Endothelial cell of umbilical vein (primary cell): ENCODE measurements around the gene BRF1. TPM values are rescaled to one million over a fixed set of nuclear protein-coding genes. Genes with fewer than 3 reads are reported as not detected.

Experiments
- BruUV-seq: library from RNA; stranded (reverse); fragments of 400-500 nt; replicated peaks from 2 replicates; lab custom pipeline; 2021; lab: Mats Ljungman, UMichigan
- CTCF ChIA-PET: fragments of 300-600, 350-600 bp; sonication (Branson Sonifier 250); formaldehyde crosslinking; loops from one replicate; lab custom pipeline; 2021; ENCODE audit warnings: antibody characterized with exemption, inconsistent platforms; lab: Charles Lee
- POLR2A ChIA-PET: fragments of 300-600, 350-600 bp; sonication (Branson Sonifier 250); formaldehyde crosslinking; loops from one replicate; lab custom pipeline; 2021; ENCODE audit warnings: antibody characterized with exemption, inconsistent platforms; lab: Charles Lee
- DNase-seq: peaks from one replicate; pipeline ENCODE4 v3.0.0-alpha.2; 2011; ENCODE audit warnings: low read depth, low spot score
- FAIRE-seq: peaks from 2 replicates; lab custom pipeline; 2011; peaks lifted over from hg19 to GRCh38; lab: Jason Lieb, UNC
- H2AFZ ChIP-seq: 2 replicates; pipeline ENCODE4 v1.6.0; 2012; ENCODE audit warnings: low read depth, low read length, control low read depth, inconsistent platforms
- H3K27ac ChIP-seq: 2 replicates; pipeline ENCODE4 v1.5.1; 2011; ENCODE audit warnings: low read depth, mild to moderate bottlenecking, control low read depth, low read length, moderate library complexity; ENCODE audit not compliant: insufficient read depth
- H3K27me3 ChIP-seq, 2 experiments: 2 replicates each; pipeline versions ENCODE4 v1.6.0 to v1.6.1; 2011; ENCODE audit warnings: low read length in 2 of 2, mixed read lengths in 1 of 2; ENCODE audit not compliant: control insufficient read depth in 2 of 2, insufficient read depth in 2 of 2
- H3K36me3 ChIP-seq, 2 experiments: 2 replicates in 1 of 2; 3 replicates in 1 of 2; pipeline ENCODE4 v1.5.1; 2011; ENCODE audit warnings: low read length in 2 of 2, mild to moderate bottlenecking in 1 of 2, moderate library complexity in 1 of 2; ENCODE audit not compliant: control insufficient read depth in 2 of 2, insufficient read depth in 2 of 2; ENCODE audit errors: extremely low read depth in 1 of 2
- H3K4me1 ChIP-seq: 3 replicates; pipeline ENCODE4 v1.5.1; 2011; ENCODE audit warnings: mild to moderate bottlenecking, low read length; ENCODE audit not compliant: control insufficient read depth, insufficient read depth; ENCODE audit errors: extremely low read depth
- H3K4me2 ChIP-seq: 2 replicates; pipeline ENCODE4 v1.6.1; 2011; ENCODE audit warnings: low read length, control low read depth, mixed read lengths; ENCODE audit not compliant: insufficient read depth
- H3K4me3 ChIP-seq, 3 experiments: fragments of 200-600 bp in 1 of 3; sonication (generic), shearing (Covaris generic) in 1 of 3; replicated peaks in 1 of 3; 2 replicates each; pipeline ENCODE4 v1.5.1; 2011 to 2016; ENCODE audit warnings: control low read depth in 3 of 3, low read length in 3 of 3, mild to moderate bottlenecking in 2 of 3, inconsistent platforms in 1 of 3, low read depth in 1 of 3, moderate library complexity in 1 of 3; ENCODE audit not compliant: insufficient read depth in 1 of 3
- H3K79me2 ChIP-seq: 2 replicates; pipeline ENCODE4 v1.6.0; 2012; ENCODE audit warnings: low read length, inconsistent platforms; ENCODE audit not compliant: control insufficient read depth, insufficient read depth
- H3K9ac ChIP-seq: replicated peaks from 2 replicates; pipeline ENCODE3; 2011; ENCODE audit warnings: low read length, control low read depth; ENCODE audit not compliant: insufficient read depth; ENCODE audit errors: extremely low read depth
- H3K9me1 ChIP-seq: replicated peaks from 3 replicates; pipeline ENCODE4 v1.6.0; 2011; ENCODE audit warnings: mild to moderate bottlenecking, low read length; ENCODE audit not compliant: control insufficient read depth, insufficient read depth; ENCODE audit errors: extremely low read depth
- H3K9me3 ChIP-seq: replicated peaks from 2 replicates; pipeline ENCODE4 v1.5.1; 2012; ENCODE audit warnings: low read length, inconsistent platforms; ENCODE audit not compliant: control insufficient read depth, insufficient read depth
- H4K20me1 ChIP-seq: replicated peaks from 2 replicates; pipeline ENCODE3; 2011; ENCODE audit warnings: mild to moderate bottlenecking, low read length; ENCODE audit not compliant: control insufficient read depth, insufficient read depth; ENCODE audit errors: extremely low read depth
- EZH2 ChIP-seq: IDR thresholded peaks from 2 replicates; pipeline ENCODE4 v1.6.1; 2012; ENCODE audit warnings: borderline replicate concordance, low read depth, mild to moderate bottlenecking, moderate library complexity, low read length, inconsistent platforms; ENCODE audit not compliant: severe bottlenecking
- FOS ChIP-seq: IDR thresholded peaks from 2 replicates; pipeline ENCODE4 v1.6.1; 2011; ENCODE audit warnings: mild to moderate bottlenecking, low read length, moderate library complexity, borderline replicate concordance; ENCODE audit not compliant: insufficient read depth
- GATA2 ChIP-seq: IDR thresholded peaks from 2 replicates; pipeline ENCODE4 v1.7.0; 2011; ENCODE audit warnings: low read depth, mild to moderate bottlenecking, moderate library complexity, mixed read lengths, low read length; ENCODE audit not compliant: insufficient read length, insufficient read depth
- JUN ChIP-seq: IDR thresholded peaks from 2 replicates; pipeline ENCODE4 v1.6.1; 2011; ENCODE audit warnings: borderline replicate concordance, low read depth; ENCODE audit not compliant: insufficient read length, insufficient read depth
- MAX ChIP-seq: IDR thresholded peaks from 2 replicates; pipeline ENCODE4 v1.6.1; 2011; ENCODE audit not compliant: insufficient read depth, insufficient read length
- POLR2A ChIP-seq: IDR thresholded peaks from 2 replicates; pipeline ENCODE4 v1.6.1; 2012; ENCODE audit warnings: low read depth, mild to moderate bottlenecking, control low read depth, low read length
- dilution Hi-C: fragments of 300-500 bp; cut with MboI; formaldehyde crosslinking; loops from one replicate; pipeline ENCODE4 v1.15.0; 2019; ENCODE audit warnings: low sequenced_read_pairs; ENCODE audit not compliant: extremely low pct_ligation_motif_present
- intact Hi-C: fragments of 100-400 bp; cut with micrococcal nuclease; formaldehyde crosslinking; loops from one replicate; pipeline ENCODE4 v1.10.0; 2022
- polyA plus RNA-seq, 4 experiments: library from polyadenylated mRNA; depleted of rRNA in 3 of 4; stranded (reverse) in 3 of 4; unstranded in 1 of 4; fragments of >200 nt; gene quantifications; 2 replicates each; pipeline versions ENCODE4 v1.2.1 to v1.2.3, GENCODE V29; 2011 to 2012; ENCODE audit warnings: missing spikeins in 1 of 4
- total RNA-seq: library from RNA; stranded (reverse); gene quantifications from 2 replicates; pipeline ENCODE4 v1.2.3, GENCODE V29; 2021
- TF ChIP-seq, protein P1 (sequence below), 2 donors: IDR thresholded peaks; 1 replicate in 1 of 2; 2 replicates in 1 of 2; pipeline ENCODE4 v1.5.1; 2011; ENCODE audit warnings: low read length in 2 of 2, mild to moderate bottlenecking in 2 of 2, moderate library complexity in 2 of 2, control low read depth in 1 of 2, inconsistent platforms in 1 of 2, low read depth in 1 of 2; ENCODE audit not compliant: insufficient read depth in 1 of 2; ENCODE audit errors: extremely low read depth in 1 of 2

The BRF1 gene
- total and polyA plus RNA-seq, 2 donors (not counting 3 experiments of a cell fraction or from before 2014, with no cell fraction given), result 19.0 to 47.2 TPM

- no peak overlapping the region for H3K9ac ChIP-seq
- H3K27ac ChIP-seq, result peak overlapping the region; percentile 11
- dilution Hi-C loops (no loop called here), intact Hi-C loops (loop anchor here (10.0 kb wide), 1 partner anchor 53 kb away; no protein-coding TSS in a partner anchor)
- H3K9me1 ChIP-seq, result no peaks in the 10 kb centered on the region
- no TSS peak for BruUV-seq
- no peaks in the 10 kb centered on the region for H4K20me1 ChIP-seq
- no peaks in the 10 kb centered on the region for H3K36me3 ChIP-seq
- peak overlapping the region; percentile 21 for H2AFZ ChIP-seq
- H3K27me3 ChIP-seq, result no peaks in the 10 kb centered on the region
- TF ChIP-seq JUN (no peak), POLR2A (no peak), EZH2 (no peak), MAX (no peak), FOS (no peak), GATA2 (no peak)
- TF ChIP-seq, protein P1, sequence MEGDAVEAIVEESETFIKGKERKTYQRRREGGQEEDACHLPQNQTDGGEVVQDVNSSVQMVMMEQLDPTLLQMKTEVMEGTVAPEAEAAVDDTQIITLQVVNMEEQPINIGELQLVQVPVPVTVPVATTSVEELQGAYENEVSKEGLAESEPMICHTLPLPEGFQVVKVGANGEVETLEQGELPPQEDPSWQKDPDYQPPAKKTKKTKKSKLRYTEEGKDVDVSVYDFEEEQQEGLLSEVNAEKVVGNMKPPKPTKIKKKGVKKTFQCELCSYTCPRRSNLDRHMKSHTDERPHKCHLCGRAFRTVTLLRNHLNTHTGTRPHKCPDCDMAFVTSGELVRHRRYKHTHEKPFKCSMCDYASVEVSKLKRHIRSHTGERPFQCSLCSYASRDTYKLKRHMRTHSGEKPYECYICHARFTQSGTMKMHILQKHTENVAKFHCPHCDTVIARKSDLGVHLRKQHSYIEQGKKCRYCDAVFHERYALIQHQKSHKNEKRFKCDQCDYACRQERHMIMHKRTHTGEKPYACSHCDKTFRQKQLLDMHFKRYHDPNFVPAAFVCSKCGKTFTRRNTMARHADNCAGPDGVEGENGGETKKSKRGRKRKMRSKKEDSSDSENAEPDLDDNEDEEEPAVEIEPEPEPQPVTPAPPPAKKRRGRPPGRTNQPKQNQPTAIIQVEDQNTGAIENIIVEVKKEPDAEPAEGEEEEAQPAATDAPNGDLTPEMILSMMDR (IDR thresholded peaks at IDR 0.05; ENCODE audit: extremely low read depth in 1 of 2, insufficient read depth in 1 of 2, low read depth in 1 of 2, low read length in 2 of 2), result peak; percentile 4 to 25
- no peaks in the 10 kb centered on the region for H3K9me3 ChIP-seq
- H3K4me1 ChIP-seq, result peaks cover 36% of the 10 kb centered on the region
- H3K4me2 ChIP-seq, result no peak overlapping the region
- ChIA-PET CTCF (interaction anchor here (2.1 to 9.7 kb wide), 3 partner anchors 31 to 151 kb away, joined by 10 to 94 read pairs (median 17); partner anchors contain the start of gene JAG2), POLR2A (no interaction called here)
- DNase-seq (no peak), FAIRE-seq (peak; percentile 42)
- no peak overlapping the region for H3K4me3 ChIP-seq
- H3K79me2 ChIP-seq, result no peaks in the 10 kb centered on the region
These were observed 99.5 kb downstream of the BRF1 start for GRCh38 chr14:105201156-105201924.
